ENCODE measurements around the gene ATP8A2.

DNA sequence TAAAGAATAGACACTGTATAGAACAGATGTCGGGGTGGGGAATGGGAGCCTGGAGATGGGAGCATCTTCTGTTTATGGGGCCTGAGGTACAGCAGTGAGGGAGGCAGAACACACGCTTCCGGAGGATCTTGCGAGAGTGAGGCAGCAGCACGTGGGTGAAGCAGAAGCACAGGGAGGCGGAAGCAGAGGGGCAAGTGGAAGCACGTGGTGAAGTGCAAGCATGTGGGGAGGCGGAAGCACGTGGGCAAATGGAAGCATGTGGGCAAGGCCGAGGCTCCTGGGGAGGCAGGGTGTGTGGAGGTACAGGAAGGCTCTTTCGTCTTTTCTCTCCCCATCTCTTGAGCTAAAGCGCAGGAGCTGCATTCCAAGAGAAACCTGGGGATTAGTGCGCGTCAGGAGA lies 198.4 kb downstream of the ATP8A2 start:
- TF ChIP-seq, protein P1, sequence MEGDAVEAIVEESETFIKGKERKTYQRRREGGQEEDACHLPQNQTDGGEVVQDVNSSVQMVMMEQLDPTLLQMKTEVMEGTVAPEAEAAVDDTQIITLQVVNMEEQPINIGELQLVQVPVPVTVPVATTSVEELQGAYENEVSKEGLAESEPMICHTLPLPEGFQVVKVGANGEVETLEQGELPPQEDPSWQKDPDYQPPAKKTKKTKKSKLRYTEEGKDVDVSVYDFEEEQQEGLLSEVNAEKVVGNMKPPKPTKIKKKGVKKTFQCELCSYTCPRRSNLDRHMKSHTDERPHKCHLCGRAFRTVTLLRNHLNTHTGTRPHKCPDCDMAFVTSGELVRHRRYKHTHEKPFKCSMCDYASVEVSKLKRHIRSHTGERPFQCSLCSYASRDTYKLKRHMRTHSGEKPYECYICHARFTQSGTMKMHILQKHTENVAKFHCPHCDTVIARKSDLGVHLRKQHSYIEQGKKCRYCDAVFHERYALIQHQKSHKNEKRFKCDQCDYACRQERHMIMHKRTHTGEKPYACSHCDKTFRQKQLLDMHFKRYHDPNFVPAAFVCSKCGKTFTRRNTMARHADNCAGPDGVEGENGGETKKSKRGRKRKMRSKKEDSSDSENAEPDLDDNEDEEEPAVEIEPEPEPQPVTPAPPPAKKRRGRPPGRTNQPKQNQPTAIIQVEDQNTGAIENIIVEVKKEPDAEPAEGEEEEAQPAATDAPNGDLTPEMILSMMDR (IDR thresholded peaks at IDR 0.05; ENCODE audit: poor library complexity, severe bottlenecking): no peak
- TF ChIP-seq TAF1 (IDR thresholded peaks at IDR 0.05; ENCODE audit: low read depth) (no peak), POLR2AphosphoS5 (IDR thresholded peaks at IDR 0.05) (no peak), EP300 (conservative IDR thresholded peaks at IDR 0.05; ENCODE audit: poor library complexity, severe bottlenecking) (no peak)
